DMS53 treated with DMSO at 0.1 percent for 48 hours (cell line): Measurements from ENCODE around the gene RPS15A.
"Not testable (repeated sequence)": the region's sequence is repeated elsewhere in the genome, so short reads cannot be mapped to it uniquely, and the experiment has no call there.

ENCODE experiments used
- DNase-seq: peaks from one replicate; lab custom pipeline; 2025; ENCODE audit not compliant: unreplicated experiment; lab: John Stamatoyannopoulos, UW

RPS15A gene

DNA sequence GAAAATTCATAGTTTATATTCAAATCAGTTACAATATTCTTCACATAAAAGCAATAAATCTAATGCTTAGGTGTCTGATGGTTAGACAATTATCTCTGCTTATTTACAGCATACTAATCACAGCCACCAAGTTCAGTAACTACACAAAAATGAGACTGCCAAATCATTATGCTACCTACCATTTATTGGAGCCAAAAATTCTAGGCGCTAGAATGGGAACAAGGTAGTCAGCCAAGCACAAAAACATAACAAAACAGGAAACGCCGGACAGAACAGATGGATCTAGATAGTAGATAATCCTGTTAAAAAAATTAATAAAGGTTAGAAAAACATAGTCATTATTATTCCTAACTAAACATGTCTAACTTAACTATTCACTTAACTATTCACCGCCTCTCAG, 7.6 kb upstream of the RPS15A start:
- no peak for DNase-seq

- no peak for DNase-seq
Observed at GRCh38 chr16:18796377-18796776, 6.2 kb upstream of the RPS15A start.

GRCh38 chr16:18792836-18793433, 2.8 kb upstream of the RPS15A start:
- DNase-seq, result no peak

DNA sequence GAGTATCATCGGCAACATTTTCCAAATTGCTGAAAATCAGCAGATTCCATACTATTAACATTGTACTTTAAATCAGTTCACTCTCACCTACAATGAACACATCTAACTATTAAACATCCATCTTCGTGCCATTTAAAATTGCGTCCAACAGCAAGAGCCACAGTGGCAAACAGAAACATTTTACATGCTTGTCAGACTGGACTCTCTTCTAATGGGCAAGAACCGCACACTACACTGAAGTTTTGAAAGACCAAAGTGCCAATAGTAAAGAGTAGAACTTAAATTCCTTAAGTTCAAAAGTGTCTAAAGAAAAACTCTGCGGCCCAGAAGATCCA, 652 bp downstream of the RPS15A start:
- no peak for DNase-seq

- DNase-seq, result no peak
Observed at GRCh38 chr16:18788828-18789514, 1.2 kb downstream of the RPS15A start.

- DNase-seq, result no peak
Observed at GRCh38 chr16:18784917-18785623, 5.1 kb downstream of the RPS15A start.

GRCh38 chr16:18783430-18784341, 6.4 kb downstream of the RPS15A start:
- no peak for DNase-seq

DNA sequence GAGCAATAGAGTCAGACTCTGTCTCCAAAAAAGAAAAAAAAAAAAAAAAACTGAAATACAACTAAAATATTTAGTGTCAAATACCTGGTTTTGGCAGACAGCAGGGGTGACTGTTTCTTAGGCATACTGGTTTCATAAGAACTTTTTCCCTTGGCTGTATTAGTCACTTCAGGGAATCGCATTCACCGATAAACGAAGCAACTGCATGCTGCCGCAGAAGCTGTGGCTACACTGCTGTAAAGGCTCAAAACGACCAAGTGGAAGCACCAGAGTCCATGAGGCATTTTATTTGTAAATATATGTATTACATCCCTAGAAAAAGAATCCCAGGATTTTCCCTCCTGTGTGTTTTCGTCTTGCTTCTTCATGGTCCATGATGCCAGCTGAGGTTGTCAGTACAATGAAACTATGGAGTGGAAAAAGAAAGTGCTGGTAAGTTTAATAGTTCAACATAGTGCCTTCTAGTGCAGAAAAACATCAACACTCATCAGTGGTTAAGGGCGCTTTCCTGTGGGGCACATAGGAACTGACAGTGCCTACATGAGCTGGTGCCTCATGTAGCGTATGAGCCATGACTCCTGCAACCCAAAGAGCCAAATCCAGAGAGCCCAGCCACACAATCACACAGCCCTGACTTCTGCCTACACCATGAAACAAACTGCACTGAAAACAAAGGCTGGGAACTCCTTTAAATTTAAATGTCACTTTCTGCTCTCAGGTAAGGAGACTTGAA, 7.3 kb downstream of the RPS15A start:
- DNase-seq, result no peak

- DNase-seq, result not testable (repeated sequence)
Observed at GRCh38 chr16:18781232-18781631, 8.9 kb downstream of the RPS15A start.

DNA sequence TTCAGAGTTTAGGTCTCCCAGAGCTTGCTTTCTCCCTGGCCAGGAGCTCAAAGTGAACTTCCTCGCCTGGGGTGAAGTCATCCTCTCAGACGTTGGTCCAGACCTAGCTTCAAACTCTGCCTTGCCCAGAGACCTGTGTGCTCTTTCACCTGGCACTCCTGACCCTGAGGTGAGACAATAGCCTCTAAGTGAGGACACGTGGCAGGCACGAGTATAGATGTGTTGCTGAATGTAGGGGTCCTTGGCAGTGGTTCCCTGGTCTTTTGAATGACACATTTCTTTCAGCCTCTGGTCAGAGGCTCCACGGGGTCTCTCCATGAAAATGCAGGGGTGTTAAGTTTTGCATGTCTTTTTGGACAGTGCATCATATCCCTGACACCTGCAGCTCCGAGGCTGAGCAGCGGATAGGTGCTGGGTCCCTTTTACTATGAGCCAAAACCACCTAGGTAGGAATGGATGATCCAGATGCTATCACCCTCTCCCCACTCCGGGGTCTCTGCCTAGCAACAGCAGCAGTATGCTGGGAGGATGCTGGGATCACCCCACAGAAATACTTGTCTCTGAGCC, 9.6 kb downstream of the RPS15A start:
- not testable (repeated sequence) for DNase-seq

DNA sequence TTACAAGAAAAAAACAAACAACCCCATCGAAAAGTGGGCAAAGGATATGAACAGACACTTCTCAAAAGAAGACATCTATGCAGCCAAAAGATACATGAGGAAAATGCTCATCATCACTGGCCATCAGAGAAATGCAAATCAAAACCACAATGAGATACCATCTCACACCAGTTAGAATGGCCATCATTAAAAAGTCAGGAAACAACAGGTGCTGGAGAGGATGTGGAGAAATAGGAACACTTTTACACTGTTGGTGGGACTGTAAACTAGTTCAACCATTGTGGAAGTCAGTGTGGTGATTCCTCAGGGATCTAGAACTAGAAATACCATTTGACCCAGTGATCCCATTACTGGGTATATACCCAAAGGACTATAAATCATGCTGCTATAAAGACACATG, 12.5 kb downstream of the RPS15A start:
- DNase-seq, result not testable (repeated sequence)

- DNase-seq, result not testable (repeated sequence)
Observed at GRCh38 chr16:18776334-18776733, 13.8 kb downstream of the RPS15A start.

- not testable (repeated sequence) for DNase-seq
Observed at GRCh38 chr16:18774651-18775050, 15.5 kb downstream of the RPS15A start.

- not testable (repeated sequence) for DNase-seq
Observed at GRCh38 chr16:18772171-18772570, 18.0 kb downstream of the RPS15A start.

DNA sequence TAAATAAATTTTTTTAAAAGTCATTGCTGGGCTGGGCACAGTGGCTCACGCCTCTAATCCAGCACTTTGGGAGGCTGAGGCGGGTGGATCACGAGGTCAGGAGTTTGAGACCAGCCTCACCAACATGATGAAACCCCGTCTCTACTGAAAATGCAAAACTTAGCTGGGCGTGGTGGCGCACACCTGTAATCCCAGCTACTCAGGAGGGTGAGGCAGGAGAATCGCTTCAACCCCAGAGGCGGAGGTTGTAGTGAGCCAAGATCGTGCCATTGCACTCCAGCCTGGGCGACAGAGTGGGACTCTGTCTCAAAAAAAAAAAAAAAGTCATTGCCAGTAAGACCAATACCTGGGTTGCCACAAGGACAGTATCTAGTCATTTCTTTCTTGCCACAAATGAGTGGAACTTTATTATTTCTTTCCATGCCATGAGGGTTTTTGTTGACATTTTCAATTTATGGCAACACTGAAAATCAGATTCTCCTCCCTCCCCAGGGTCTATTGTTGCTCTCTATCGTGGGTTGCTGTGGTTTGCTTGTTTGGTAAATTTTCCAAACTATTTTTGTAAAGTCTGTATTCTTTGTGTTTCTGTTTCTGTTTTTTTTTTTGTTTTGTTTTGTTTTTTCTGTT, 19.7 kb downstream of the RPS15A start:
- not testable (repeated sequence) for DNase-seq

DNA sequence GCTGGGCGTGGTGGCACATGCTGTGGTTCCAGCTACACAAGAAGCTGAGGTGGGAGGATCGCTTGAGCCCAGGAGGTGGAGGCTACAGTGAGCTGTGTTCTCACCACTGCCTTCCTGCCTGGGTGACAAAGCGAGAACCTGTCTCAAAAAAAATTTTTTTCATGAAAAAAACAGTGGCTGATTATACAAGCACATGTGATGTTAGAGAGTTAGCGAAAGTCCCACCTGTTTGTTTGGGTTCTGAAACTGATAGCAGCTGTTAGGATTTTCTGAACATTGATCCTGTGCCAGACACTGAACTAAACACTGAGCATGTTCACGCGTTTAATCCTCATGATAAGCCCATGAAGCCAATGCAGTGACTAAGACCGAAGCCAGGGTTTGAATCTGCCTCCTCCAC, 22.9 kb downstream of the RPS15A start:
- not testable (repeated sequence) for DNase-seq

GRCh38 chr16:18762713-18763112, 27.4 kb downstream of the RPS15A start:
- DNase-seq, result not testable (repeated sequence)

- not testable (repeated sequence) for DNase-seq
Observed at GRCh38 chr16:18759598-18760520, 30.3 kb downstream of the RPS15A start.
